GM21786 (cell line): Measurements from ENCODE around the gene PMP22.
"Not testable (repeated sequence)": the region's sequence is repeated elsewhere in the genome, so short reads cannot be mapped to it uniquely, and the experiment has no call there.

Experiments
- ATAC-seq: cut with Tn5 transposase; IDR thresholded peaks from one replicate; pipeline ENCODE4 v1.9.1; 2021; ENCODE audit not compliant: unreplicated experiment

Gene PMP22

DNA sequence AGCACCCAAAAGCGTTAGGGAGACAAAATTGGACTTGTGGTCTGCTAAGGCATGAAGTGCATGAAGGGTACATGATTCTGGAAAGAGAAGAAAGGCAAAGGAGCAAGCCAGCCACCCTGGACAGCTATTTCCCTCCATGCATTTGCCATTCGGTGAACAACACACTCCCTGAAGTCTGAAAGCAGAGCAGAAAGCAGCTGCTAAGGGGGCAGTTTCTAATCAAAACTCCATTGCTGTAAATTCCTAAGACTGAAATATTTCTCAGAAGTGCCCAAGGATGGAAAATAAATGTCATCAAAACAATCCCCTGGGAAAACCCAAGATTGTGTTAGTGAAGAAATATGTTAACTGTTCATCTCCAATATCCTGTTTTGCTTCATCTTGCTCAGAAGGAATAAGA, 44.3 kb downstream of the PMP22 start:
- ATAC-seq, result no peak

DNA sequence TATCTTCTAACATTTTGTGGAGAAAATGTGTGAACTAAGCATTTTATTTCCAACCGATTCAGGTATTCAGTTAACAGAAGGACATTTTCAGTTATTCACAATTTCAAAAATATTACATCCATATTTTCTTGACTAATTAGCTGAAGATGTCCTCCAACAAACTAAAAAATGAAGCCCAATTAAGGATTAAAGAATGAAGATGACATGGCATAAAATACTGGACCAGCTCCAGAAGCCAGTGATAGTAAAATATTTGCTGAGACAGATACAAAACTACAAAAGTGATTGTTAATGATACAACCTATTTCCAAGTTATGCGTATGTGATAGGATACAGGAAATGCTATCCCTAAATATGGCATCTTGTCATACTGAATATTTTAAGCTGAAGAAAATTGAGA, 48.6 kb downstream of the PMP22 start:
- no peak for ATAC-seq

DNA sequence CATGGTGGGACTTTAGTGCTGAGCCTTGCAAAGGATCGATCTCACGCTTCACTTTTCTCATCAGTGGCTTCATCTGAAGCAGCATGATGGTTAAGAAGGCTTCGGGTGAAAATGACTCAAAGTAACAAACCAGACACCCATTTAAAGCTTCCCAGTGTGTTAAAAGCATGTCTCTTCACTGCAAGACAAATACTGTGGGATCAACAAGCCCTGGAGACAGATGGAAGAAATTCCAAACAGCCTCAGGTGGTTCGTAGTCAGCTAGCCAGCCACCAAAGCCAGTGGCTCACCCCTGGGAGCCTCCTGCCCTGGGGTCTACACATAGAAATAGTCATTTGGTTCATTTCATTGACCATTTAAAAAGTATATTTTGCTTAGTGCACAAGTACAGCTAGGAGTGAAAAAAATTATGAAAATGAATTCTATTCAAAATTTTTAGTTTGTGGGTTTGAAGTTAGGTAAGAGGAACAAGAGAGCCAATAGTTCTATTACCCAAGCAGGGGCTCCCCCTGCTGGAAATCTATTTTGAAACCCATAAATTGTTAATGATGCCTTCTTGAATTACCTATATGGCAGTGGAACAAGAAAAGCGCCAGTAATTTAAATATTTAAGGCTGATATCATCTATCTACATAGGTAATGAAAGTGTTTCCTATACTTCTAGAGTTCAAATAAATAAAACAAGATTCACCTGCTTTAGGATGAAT, 51.6 kb downstream of the PMP22 start:
- no peak for ATAC-seq

DNA sequence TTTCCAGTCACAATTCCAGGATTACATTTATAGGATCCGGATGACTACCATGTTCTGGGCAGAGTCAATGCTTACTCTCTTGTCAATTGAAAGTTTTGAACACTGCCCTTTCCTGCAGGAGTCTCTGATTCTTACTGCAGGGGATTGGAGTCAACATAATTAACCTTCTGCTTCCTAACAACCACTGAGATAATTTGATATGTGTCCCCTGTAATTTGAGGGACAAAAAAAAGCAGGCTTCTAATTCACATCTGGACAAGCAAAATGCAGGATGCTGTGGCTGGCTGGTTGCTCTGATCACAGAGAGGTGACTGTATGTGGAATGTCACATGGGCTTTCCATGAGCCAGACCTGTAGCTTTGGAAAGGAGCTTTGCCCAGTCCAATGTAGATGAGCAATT, 54.9 kb downstream of the PMP22 start:
- no peak for ATAC-seq

DNA sequence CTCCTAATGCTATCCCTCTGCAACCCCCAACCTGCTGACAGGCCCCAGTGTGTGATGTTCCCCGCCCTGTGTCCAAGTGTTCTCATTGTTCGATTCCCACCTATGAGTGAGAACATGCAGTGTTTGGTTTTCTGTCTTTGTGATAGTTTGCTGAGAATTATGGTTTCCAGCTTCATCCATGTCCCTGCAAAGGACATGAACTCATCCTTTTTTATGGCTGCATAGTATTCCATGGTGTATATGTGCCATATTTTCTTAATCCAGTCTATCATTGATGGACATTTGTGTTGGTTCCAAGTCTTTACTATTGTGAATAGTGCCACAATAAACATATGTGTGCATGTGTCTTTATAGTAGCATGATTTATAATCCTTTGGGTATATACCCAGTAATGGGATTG, 62.1 kb downstream of the PMP22 start:
- ATAC-seq, result not testable (repeated sequence)

DNA sequence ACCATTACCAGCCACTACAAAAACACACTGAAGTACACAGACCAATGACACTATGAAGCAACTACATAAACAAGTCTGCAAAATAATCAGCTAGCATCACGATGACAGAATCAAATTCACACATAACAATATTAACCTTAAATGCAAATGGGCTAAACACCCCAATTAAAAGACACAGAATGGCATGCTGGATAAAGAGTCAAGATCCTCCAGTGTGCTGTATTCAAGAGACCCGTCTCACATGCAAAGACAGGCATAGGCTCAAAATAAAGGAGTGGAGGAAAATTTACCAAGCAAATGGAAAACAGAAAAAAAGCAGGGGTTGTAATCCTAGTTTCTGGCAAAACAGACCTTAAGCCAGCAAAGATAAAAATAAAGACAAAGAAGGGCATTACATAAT, 64.6 kb downstream of the PMP22 start:
- not testable (repeated sequence) for ATAC-seq

DNA sequence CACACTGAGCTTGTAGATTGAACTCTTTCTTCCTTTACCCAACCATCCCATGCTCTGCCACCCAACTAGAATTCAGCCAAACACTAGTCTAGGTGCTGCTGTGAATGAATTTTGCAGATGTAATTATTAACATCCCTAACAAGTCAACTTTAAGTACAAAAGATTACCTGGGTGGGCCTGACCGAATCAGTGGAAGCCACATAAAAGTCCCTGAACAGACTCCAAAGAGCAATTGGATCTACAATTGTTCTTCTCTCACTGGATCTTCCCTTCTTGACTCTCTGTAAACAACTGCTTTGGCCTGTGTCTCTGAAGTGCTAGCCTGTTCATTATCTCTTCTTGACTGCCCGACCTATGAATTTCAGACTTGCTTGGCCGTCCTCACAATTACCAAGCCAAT, 67.9 kb downstream of the PMP22 start:
- ATAC-seq, result no peak

DNA sequence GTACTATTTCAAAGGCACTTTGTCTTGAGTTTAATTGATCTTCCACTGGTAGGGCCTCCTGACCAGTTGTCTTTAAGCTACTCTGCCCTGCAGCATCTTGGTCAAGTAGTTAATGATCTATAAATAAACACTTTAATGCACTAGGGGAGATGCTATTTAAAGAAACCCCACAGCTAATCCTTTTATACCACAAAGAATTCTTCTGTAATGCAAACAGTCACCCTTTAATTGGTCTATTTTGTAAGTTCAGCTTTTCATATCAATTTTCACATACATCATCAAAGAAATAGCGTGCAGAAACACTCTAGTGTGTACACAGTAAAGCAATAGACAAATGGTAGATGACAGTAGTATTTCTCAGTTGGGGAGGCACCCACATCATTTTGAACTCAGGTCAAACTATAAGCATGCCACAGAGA, 70.3 kb downstream of the PMP22 start:
- no peak for ATAC-seq

DNA sequence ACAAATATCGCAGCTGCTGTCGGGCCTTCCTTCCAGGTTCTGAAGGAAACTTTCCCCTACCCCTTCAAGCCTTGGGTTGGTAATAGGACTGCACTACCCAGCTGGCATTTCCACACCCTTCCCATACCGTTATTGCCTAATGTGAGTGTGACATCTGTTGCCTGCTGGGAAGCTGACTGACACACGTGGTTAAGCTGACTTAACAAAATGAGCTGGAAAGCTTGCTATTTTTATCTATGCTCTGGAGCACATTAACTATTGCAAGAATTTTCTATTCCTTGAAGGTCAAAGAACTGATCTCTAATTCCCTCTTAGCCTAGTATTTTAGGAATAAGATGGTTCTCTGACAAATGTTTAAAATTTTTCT, 79.5 kb downstream of the PMP22 start:
- ATAC-seq, result no peak

DNA sequence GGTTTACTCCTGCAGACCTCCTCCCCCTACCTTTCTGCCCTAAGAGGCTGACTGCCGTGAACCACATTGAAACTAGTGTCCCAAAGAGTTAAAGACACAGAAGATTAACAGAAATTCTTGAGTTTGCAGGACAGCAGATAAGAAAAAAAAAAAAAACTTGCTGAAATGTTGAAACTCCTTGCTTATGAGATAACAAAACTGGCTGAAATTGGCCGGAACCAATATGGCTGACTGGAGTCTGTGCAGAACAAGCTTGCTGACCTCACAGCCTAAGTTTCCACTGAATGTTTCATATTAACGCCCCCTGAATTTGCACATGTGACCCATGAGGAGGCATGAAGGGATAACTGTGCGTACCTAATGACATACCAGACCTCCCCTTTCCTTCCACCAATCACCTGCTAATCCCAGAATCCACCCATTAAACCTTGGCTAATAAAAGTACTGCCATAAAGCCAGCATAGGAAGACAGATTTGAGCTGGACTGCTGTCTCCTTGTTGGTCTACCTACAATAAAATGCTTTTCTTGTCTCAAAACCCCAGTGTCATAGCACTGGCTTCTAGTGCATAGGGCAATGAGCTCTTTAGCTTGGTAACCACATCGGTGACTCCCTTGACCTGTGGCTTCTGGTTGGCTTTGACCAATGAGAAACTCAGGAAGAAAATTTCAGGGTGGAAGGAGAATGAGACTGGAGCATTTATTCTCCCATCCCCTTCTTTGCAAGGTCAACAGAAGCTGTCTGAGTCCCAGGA, 80.1 kb downstream of the PMP22 start:
- no peak for ATAC-seq

DNA sequence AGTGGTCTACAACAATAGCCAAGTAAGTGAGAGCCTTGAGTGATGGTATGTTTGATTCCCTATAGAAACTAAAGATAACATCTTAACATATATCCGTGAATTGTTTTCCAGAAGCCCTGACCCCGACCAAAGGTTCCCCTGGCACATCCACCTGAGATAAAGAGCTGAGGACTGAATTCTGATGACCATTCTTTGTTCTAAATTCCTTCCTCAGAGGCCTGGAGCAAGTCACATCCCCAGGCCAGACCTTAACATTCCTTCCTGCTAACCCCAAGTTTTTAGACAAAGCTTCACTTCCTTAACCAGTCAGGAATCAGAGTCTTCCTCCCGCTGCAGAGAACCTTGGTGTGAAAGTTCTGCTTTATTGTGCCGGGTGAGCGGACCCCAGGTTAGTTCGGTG, 83.3 kb downstream of the PMP22 start:
- no peak for ATAC-seq

DNA sequence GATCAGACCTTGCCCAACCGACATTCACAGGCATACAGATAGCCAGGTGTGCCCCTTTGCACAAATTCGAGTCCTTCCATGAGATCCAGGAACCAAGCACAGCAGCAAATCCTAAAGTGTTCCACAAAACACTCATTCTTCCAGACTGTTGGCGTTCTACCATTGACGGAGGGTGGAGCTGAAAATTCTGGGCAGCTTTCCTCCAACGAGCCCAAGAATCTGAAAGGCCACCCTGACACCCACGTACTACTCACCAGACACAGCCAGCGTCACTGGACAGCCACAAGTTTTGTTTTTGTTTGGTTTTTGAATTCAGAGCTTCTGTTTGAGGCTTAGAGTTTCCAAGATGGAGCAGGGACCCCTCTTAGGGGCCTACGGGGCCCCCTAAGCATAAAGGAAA, 83.8 kb downstream of the PMP22 start:
- no peak for ATAC-seq

DNA sequence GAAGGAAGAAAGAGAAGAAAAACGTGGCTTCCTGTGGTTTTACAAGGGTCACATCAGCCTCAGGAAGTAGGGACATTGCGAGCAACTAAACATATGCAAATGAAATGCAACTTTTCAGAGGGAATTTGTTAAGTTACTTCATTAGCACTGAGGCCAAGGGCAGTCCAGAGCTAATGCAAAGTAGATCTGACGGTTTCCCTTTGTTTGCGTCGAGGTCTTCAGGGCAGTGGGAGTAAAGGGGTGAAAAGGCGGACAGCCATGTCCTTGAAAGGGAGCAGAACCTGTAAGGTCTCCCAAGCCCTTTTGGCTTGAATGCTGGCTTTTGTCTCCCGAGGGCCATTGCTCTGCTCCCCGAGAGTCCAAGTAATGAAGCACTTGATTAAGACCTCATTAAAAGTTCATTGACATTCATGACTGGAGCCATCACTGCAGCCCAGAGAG, 85.0 kb downstream of the PMP22 start:
- no peak for ATAC-seq
